Breast epithelium (tissue), 3 donors: ENCODE results near the gene C1RL.
A peak's percentile ranks its signal among the peaks of the same experiment; 100 is the strongest.

Experiments
- CTCF ChIP-seq, 3 donors: fragments of 450-650 bp; IDR thresholded peaks; one replicate each; pipeline ENCODE4 v1.5.1; 2016 to 2017; ENCODE audit warnings: antibody characterized with exemption in 3 of 3, mild to moderate bottlenecking in 3 of 3, moderate library complexity in 3 of 3
- POLR2A ChIP-seq: fragments of 450-650 bp; IDR thresholded peaks from one replicate; pipeline ENCODE4 v1.6.1; 2016; ENCODE audit warnings: antibody characterized with exemption, mild to moderate bottlenecking, moderate library complexity
- POLR2AphosphoS5 ChIP-seq, 3 donors: sonication (generic); formaldehyde crosslinking; IDR thresholded peaks; one replicate each; pipeline ENCODE4 v1.6.1; 2017; ENCODE audit warnings: antibody characterized with exemption in 3 of 3

GRCh38 chr12:7061138-7061537 is 47.9 kb downstream of the C1RL start:
- no peak for TF ChIP-seq CTCF (IDR thresholded peaks at IDR 0.05)
- no peak for TF ChIP-seq POLR2A
- peak in 1 of 3 donors; percentile 8 for TF ChIP-seq POLR2AphosphoS5 (IDR thresholded peaks at IDR 0.05)
